ENCODE results near the gene FKBP2. TPM values are rescaled to one million over a fixed set of nuclear protein-coding genes. Genes with fewer than 3 reads are reported as not detected.

Gene FKBP2
- polyA plus RNA-seq, 3 donors, result 105 to 176 (median 137) TPM

DNA sequence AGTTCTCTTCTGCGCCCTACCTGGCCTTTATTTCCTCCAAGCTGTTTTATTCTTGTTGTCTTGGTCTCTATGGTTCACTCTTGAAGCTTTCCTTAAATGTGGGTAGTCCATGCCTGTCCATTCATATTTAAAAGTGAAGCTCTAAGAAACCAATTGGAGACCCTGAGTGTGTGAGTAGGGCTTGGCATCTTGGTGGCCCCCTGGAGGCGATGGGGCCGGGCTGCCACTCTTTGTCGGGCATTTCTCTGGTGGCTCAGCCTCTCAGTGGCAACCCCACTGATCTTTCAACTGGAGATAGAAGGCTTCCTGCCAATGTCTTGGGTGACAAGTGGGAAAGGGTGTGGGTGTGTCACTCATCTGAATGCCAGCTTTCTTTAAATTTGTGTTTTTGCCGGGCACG, 24.0 kb upstream of the FKBP2 start:
- 89 to 91% (median 90%) methylated on average over 6 of the region's 6 CpGs for WGBS, 3 donors
- H3K27ac ChIP-seq (ENCODE audit: low read depth, low read length), result no peak overlapping the region

GRCh38 chr11:64218628-64219353, 22.1 kb upstream of the FKBP2 start:
- H3K27ac ChIP-seq (ENCODE audit: low read depth, low read length), result no peak overlapping the region
- 22 to 82% (median 81%) methylated on average over 9 to 11 of the region's 11 CpGs for WGBS, 3 donors

GRCh38 chr11:64219354-64219684, 21.6 kb upstream of the FKBP2 start:
- no peak overlapping the region for H3K27ac ChIP-seq (ENCODE audit: low read depth, low read length)
- 60 to 87% (median 87%) methylated on average over 7 of the region's 7 CpGs for WGBS, 3 donors

DNA sequence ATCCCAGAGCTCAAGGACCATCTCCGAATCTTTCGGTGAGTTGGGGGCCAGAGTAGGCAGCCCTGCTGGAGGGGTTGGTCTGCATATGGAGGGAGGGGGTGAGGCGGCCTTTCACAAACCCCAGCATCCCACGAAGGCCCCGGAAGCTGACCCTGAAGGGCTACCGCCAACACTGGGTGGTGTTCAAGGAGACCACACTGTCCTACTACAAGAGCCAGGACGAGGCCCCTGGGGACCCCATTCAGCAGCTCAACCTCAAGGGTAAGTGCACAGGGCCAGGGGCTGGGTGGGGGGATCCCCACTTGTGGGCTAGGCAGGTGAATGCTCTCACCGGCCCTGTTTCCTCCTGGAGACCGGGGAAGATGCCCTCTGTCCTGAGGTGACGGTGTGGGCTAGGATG, 21.1 kb upstream of the FKBP2 start:
- H3K27ac ChIP-seq (ENCODE audit: low read depth, low read length), result no peak overlapping the region
- WGBS, 3 donors, result 88 to 92% (median 89%) methylated on average over 10 of the region's 10 CpGs

- 80 to 94% (median 89%) methylated on average over 12 to 17 of the region's 17 CpGs for WGBS, 3 donors
- no peak overlapping the region for H3K27ac ChIP-seq (ENCODE audit: low read depth, low read length)
Observed at GRCh38 chr11:64220271-64220670, 20.6 kb upstream of the FKBP2 start.

DNA sequence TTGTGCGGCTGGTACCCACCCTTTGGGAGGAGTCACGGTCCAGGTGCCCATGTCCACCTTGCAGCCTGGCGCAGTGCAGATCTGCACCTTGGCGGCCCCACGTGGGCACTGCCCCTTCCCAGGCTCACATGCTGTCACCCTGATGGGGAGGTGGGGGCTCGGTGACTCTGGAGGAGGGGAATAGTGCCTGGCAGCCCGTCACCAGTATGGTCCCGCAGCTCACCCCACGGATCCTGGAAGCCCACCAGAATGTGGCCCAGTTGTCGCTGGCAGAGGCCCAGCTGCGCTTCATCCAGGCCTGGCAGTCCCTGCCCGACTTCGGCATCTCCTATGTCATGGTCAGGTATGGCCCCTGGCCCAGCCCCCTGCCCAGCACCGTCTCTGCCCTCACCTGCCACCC, 20.1 kb upstream of the FKBP2 start:
- no peak overlapping the region for H3K27ac ChIP-seq (ENCODE audit: low read depth, low read length)
- 80 to 92% (median 88%) methylated on average over 14 of the region's 14 CpGs for WGBS, 3 donors

GRCh38 chr11:64222651-64223000, 18.3 kb upstream of the FKBP2 start:
- WGBS, 3 donors, result 67 to 77% (median 69%) methylated on average over 9 of the region's 9 CpGs
- no peak overlapping the region for H3K27ac ChIP-seq (ENCODE audit: low read depth, low read length)

GRCh38 chr11:64223001-64223651, 17.8 kb upstream of the FKBP2 start:
- H3K27ac ChIP-seq (ENCODE audit: low read depth, low read length), result no peak overlapping the region
- WGBS, 3 donors, result 66 to 80% (median 73%) methylated on average over 24 of the region's 24 CpGs

DNA sequence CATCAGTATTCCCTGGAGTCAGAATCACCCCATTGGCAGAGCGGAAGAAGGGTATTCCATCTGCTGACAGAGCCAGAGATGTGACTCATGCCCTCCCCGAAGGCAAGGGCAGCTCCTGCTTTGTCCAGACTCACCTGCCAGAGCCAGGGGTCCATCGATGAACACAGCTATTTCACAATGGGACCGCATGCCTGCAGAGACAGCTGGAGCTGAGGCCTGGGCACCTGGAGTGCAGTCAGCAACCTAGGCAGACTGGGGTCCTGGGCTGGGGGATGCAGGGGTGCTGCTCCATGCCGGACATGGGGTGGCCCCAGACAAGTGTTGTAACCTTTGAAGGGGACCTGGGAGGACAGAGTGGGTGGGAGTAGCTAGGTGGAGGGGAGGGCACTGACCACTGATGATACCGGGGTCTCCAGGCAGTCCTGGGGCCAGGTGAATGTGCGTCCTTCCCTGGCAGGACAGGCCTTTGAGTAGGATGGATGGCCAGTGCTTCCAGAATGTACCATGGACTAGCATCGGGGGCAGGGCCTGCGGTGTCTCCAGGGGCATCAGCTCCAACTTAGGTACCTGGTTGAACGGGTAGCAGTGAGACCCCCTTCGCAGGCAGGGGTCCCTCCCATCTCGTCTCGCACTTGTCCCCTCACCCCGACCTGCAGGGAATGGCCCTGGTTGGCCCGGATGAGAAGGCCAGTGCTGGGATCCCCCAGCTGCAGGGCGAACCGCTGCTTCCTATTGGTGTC, 16.6 kb upstream of the FKBP2 start:
- H3K27ac ChIP-seq (ENCODE audit: low read depth, low read length), result no peak overlapping the region
- WGBS, 3 donors, result 88 to 91% (median 90%) methylated on average over 17 of the region's 17 CpGs

- H3K27ac ChIP-seq (ENCODE audit: low read depth, low read length), result no peak overlapping the region
- WGBS, 3 donors, result 56 to 65% (median 62%) methylated on average over 22 of the region's 22 CpGs
Observed at GRCh38 chr11:64224891-64225607, 15.8 kb upstream of the FKBP2 start.

DNA sequence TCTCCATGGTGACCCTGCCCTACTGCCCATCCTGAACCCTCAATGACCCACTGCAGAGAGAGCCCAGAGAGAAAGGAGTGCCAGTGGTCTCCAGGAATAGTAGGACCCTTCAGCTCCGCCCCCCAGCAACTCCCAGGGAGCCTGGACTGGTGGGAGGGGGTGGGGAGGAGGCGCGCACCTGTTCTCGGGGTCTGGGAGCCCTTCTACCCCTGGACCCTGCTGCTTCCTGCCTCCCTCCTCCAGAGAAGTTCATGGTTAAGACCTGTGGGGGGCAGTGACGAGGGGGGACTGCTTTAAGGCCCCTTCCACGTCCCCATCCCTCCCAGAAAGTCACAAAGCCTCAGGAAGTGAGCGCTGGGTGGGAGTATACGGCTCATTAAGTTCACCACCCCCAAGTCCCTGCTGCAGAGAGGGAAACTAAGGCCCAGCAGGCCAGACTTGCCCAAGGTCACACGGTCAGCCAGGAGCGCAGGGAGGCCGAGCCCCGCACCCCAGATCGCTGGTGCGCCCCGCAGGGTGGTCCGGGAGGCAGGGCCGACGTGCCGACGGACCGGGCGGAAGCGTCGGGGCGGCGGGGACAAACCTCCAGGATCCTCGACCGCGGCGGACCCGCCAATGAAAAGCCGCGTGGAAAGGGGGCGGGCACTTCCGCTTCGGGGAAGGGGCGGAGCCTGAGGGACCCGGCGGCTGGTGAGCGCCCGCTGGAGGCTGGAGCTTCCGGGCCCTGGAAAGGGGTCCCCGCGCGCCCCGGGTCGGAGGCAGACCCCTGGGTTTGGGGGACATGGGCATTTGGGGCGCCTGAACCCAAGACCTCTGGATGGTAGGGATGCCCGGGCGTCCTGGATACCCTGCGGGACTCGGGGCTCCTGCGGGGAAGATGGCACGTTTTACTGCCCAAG, 15.0 kb upstream of the FKBP2 start, which contains the start of the genes NUDT22 and TRPT1:
NUDT22 (plus strand) TSS at position 667 of the 899 bp plus-strand sequence. CDS start 379 bp downstream, outside the sequence.
TRPT1 (minus strand) TSS at position 579 of the 899 bp plus-strand sequence; CDS start at position 253, 326 bp downstream.
- H3K27ac ChIP-seq (ENCODE audit: low read depth, low read length), result peak within 1 kb of the TSS; percentile 48
- WGBS, 3 donors, result 1% methylated on average over 52 to 54 of the region's 54 CpGs

- 5 to 12% (median 8%) methylated on average over 22 to 26 of the region's 26 CpGs for WGBS, 3 donors
- H3K27ac ChIP-seq (ENCODE audit: low read depth, low read length), result peak overlapping the region; percentile 48
Observed at GRCh38 chr11:64226507-64227051, 14.3 kb upstream of the FKBP2 start.

DNA sequence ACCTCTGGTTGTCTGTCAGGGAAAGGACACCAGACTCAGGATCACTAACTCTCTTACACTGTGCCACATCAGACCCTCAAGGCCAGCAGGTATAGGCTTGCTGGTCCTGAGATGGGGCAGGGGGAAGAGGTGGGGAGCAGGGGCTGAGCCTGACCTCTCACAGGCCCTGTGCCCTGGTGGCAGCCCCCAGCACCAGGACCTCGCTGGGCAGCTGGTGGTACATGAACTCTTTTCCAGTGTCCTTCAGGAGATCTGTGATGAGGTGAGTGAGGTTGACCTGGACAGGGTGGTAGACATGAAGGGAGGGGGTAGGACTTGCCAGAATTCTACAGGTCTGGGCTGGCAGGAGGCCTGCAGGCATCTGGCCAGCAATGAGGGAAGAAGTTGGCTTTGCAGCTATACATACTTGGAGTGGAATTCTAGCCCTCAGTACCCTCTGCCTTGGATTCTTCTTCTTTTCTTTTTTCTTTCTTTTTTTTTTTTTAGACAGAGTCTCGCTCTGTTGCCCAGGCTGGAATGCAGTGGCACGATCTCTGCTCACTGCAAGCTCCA, 13.4 kb upstream of the FKBP2 start:
- no peak overlapping the region for H3K27ac ChIP-seq (ENCODE audit: low read depth, low read length)
- 51 to 92% (median 84%) methylated on average over 2 to 3 of the region's 3 CpGs for WGBS, 3 donors

GRCh38 chr11:64229090-64229743, 11.7 kb upstream of the FKBP2 start:
- 78 to 91% (median 89%) methylated on average over 12 of the region's 12 CpGs for WGBS, 3 donors
- H3K27ac ChIP-seq (ENCODE audit: low read depth, low read length), result no peak overlapping the region

GRCh38 chr11:64229744-64230170, 11.1 kb upstream of the FKBP2 start:
- H3K27ac ChIP-seq (ENCODE audit: low read depth, low read length), result no peak overlapping the region
- WGBS, 3 donors, result 28 to 42% (median 34%) methylated on average over 13 of the region's 13 CpGs

GRCh38 chr11:64230171-64230984, 10.5 kb upstream of the FKBP2 start, which contains the start of gene DNAJC4:
TSS of gene DNAJC4 (plus strand) at chr11:64230548. CDS start at chr11:64230855, 307 bp downstream.
- WGBS, 3 donors, result 0% methylated on average over 51 to 62 of the region's 62 CpGs
- peak within 1 kb of the TSS; percentile 78 for H3K27ac ChIP-seq (ENCODE audit: low read depth, low read length)
